Skin epidermis (tissue), 12 donors: Measurements from ENCODE around the gene RASGEF1C.

ENCODE experiments used
- H3K27ac ChIP-seq, 21 experiments: fragments of 200-600 bp; sonication (generic) in 11 of 21; one replicate each; pipeline ENCODE4 v1.5.0; 2020; ENCODE audit warnings: mild to moderate bottlenecking in 3 of 21, inconsistent platforms in 2 of 21, moderate library complexity in 2 of 21
- H3K4me3 ChIP-seq, 7 experiments: fragments of 200-600 bp; sonication (generic) in 2 of 7; one replicate each; pipeline ENCODE4 v1.5.0; 2020; ENCODE audit warnings: inconsistent platforms in 2 of 7, mild to moderate bottlenecking in 2 of 7, moderate library complexity in 1 of 7

RASGEF1C gene

GRCh38 chr5:180074462-180074861 lies 134.5 kb downstream of the RASGEF1C start:
- Histone ChIP-seq H3K27ac (no peak overlapping the region), H3K4me3 (no peak overlapping the region)

- peak overlapping the region in 7 of 21 experiments; percentile 82 to 98 (median 93) for H3K27ac ChIP-seq
- peak overlapping the region in 2 of 7 experiments; percentile 66 to 81 for H3K4me3 ChIP-seq
Observed at GRCh38 chr5:180072556-180072955, 136.5 kb downstream of the RASGEF1C start.

- Histone ChIP-seq H3K4me3 (peak overlapping the region; percentile 66 to 94 (median 88)), H3K27ac (peak overlapping the region in 17 of 21 experiments; percentile 82 to 98 (median 93))
Observed at GRCh38 chr5:180072256-180072548, 136.8 kb downstream of the RASGEF1C start.

GRCh38 chr5:180071531-180072255 lies 137.3 kb downstream of the RASGEF1C start, which contains the start of gene RNF130:
RNF130 (minus strand) TSS chr5:180071759; CDS start chr5:180071702, 57 bp downstream.
- peak within 1 kb of the TSS; percentile 62 to 98 (median 92) for H3K27ac ChIP-seq

GRCh38 chr5:180070756-180071530 lies 138.1 kb downstream of the RASGEF1C start:
- Histone ChIP-seq H3K27ac (peak overlapping the region; percentile 51 to 98 (median 92)), H3K4me3 (peak overlapping the region; percentile 66 to 94 (median 88))

More at GRCh38 chr5:180071531-180072255, 137.3 kb downstream of the RASGEF1C start, which contains the start of gene RNF130:
- peak within 1 kb of the TSS; percentile 66 to 94 (median 88) for H3K4me3 ChIP-seq

- Histone ChIP-seq H3K4me3 (peak overlapping the region in 3 of 7 experiments; percentile 66 to 92 (median 81)), H3K27ac (peak overlapping the region in 11 of 21 experiments; percentile 20 to 96 (median 90))
Observed at GRCh38 chr5:180069589-180070247, 139.3 kb downstream of the RASGEF1C start.

DNA sequence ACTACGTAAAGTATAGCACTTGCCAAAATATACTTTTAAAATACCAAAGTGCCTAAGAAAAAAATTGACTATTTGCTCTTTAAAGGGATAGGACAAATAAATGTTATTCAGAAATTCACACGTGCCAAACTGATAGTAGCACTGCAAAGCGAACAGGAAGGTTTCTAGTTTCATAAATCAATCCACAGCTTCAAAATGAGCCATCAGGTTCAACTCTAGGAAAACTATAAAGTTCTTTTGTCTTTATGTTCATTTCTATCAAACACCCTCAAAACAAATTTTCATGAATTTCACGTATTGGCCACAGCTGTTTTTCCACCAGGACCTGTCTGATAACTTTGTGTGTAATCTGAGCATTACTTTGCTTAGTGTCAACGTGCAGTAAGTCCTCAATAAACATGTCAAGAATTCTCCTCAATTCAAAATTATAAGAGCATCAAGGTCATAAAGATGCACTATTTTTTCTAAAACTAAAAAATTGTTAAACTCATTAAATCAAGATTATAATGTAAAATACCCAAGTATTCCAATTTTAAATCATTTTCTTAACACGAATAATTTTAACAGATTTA lies 140.4 kb downstream of the RASGEF1C start:
- Histone ChIP-seq H3K4me3 (no peak overlapping the region), H3K27ac (no peak overlapping the region)

- Histone ChIP-seq H3K27ac (no peak overlapping the region), H3K4me3 (no peak overlapping the region)
Observed at GRCh38 chr5:180067986-180068385, 141.0 kb downstream of the RASGEF1C start.

GRCh38 chr5:180060192-180060591 lies 148.8 kb downstream of the RASGEF1C start:
- H3K4me3 ChIP-seq = no peak overlapping the region
- no peak overlapping the region for H3K27ac ChIP-seq

- H3K4me3 ChIP-seq = no peak overlapping the region
Observed at GRCh38 chr5:180059326-180059725, 149.7 kb downstream of the RASGEF1C start.

DNA sequence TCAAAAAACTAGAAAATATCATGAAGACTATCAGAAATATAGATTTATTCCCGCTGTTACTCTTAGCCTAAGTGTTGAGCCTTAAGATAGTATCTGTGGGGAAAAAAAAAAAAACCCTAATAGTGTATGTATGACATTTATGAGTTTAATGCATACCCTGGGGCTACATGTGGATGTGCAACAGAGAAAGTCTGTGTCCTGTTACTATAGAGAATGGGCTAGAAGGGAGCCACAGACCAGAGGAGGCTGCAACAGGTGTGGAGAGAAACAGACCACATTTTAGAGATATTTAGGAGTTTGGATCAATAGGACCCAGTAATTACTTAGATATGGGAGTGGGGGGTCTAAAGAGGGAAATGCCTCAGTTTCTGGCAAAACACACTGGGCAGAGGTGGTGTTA lies 152.9 kb downstream of the RASGEF1C start:
- Histone ChIP-seq H3K27ac (no peak overlapping the region), H3K4me3 (no peak overlapping the region)

More at GRCh38 chr5:180059326-180059725, 149.7 kb downstream of the RASGEF1C start:
- no peak overlapping the region for H3K27ac ChIP-seq

DNA sequence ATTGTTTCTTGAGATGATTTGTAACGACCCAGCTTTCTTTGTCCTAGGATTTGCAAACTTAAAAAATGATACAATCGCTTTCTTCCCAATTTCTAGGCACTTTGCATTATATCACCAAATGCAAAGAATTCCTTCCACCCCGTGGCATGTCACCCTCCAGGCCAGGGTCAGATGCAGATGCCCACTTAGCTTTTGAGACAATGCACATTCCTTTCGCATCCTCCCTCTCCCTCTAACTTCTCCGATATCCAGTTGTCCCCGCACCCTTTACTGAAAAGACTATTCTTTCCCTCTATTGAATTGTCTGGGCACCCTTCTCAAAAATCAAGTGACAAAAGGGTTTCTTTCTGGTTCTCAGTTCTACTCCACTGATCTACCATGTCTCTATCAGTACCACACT lies 154.8 kb downstream of the RASGEF1C start:
- H3K27ac ChIP-seq = no peak overlapping the region
- H3K4me3 ChIP-seq = no peak overlapping the region

- no peak overlapping the region for H3K27ac ChIP-seq
- no peak overlapping the region for H3K4me3 ChIP-seq
Observed at GRCh38 chr5:180053061-180053602, 155.9 kb downstream of the RASGEF1C start.

- no peak overlapping the region for H3K4me3 ChIP-seq
- H3K27ac ChIP-seq = no peak overlapping the region
Observed at GRCh38 chr5:180052211-180052818, 156.7 kb downstream of the RASGEF1C start.
